Measurements from ENCODE around the gene SLC38A1.

DNA sequence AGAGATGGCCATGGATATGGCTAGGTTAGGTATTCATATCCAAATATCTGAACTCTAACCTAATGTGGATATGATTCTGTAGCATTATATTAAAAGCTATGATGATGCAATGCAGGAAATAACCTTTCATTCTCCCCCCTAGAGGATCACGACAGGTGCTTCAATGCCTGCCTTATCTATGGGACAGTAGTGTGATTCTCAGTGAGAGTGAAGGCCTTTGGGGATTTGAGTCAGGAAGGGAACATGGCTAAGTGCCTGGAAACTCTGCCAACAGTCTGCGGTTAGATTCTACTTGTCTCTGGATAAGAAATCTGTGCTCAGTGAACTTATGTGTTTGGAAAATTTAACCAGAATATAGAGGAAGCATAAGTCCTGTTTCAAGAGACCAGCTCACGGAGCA is 81.8 kb downstream of the SLC38A1 start:
- TF ChIP-seq, protein P1, sequence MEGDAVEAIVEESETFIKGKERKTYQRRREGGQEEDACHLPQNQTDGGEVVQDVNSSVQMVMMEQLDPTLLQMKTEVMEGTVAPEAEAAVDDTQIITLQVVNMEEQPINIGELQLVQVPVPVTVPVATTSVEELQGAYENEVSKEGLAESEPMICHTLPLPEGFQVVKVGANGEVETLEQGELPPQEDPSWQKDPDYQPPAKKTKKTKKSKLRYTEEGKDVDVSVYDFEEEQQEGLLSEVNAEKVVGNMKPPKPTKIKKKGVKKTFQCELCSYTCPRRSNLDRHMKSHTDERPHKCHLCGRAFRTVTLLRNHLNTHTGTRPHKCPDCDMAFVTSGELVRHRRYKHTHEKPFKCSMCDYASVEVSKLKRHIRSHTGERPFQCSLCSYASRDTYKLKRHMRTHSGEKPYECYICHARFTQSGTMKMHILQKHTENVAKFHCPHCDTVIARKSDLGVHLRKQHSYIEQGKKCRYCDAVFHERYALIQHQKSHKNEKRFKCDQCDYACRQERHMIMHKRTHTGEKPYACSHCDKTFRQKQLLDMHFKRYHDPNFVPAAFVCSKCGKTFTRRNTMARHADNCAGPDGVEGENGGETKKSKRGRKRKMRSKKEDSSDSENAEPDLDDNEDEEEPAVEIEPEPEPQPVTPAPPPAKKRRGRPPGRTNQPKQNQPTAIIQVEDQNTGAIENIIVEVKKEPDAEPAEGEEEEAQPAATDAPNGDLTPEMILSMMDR (IDR thresholded peaks at IDR 0.05) = no peak
- no peak for TF ChIP-seq POLR2AphosphoS5 (IDR thresholded peaks at IDR 0.05)
